Activated T-cell treated with anti-CD3 and anti-CD28 coated beads for 1 hour (primary cell): ENCODE results near the gene PLCB4.

ENCODE experiments used
- DNase-seq: peaks from one replicate; pipeline ENCODE4 v3.0.0-alpha.2; 2020; ENCODE audit warnings: low read depth

The PLCB4 gene

DNA sequence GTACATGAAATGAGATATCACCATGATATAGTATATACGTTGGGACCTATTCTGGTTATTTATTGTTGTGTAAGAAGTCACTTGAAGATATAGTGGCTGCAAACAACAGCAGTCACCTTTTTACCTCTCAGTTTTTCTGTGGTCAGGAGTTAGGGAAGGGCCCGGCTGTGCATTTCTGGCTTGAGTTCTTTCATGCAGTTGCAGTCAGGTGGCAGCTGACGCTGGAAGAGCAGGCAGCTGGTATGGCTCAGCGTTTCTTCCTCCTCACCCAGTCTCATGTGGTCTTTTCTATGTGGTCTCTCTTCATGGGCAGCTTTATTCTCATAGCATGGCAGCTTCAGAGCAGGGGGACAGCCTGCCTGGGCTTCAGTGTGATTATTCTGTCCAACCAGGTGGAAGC, 154.4 kb downstream of the PLCB4 start:
- DNase-seq, result no peak

GRCh38 chr20:9225879-9226278, 157.0 kb downstream of the PLCB4 start:
- DNase-seq, result no peak

DNA sequence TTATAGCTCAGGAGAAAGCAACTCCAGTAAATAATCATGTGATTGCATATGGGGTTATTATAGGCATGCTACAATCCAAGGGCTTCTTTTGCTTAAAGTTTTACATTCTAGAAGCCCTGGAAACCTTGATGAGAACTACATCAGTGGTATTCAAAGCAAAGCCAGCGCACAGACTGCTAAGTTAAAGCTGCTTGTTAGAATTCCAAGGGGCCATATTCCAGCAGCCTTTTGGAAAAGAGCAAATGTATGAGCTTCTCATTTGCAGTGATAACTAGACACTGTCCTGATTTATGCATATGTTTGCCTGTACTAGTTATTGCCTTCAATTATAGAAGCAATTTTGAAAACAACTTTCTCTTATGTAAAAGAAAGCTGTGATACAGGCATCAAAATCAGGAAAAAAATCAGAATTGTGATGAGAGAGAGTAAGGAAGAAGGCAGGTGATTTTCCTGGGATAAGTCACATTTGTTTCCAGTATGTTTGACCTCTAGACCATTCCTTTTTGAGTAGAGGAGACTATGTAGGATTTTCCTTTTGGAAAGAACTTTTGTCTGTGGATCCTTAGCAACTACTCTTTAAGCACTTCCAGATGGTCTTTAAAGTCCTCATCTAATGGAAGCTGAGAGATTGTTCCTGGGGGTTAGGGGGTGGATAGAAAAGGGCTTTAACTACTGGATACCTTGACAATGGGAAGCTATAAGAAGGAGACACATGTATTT, 159.2 kb downstream of the PLCB4 start:
- DNase-seq, result no peak

GRCh38 chr20:9228774-9229450, 160.0 kb downstream of the PLCB4 start:
- DNase-seq, result no peak

DNA sequence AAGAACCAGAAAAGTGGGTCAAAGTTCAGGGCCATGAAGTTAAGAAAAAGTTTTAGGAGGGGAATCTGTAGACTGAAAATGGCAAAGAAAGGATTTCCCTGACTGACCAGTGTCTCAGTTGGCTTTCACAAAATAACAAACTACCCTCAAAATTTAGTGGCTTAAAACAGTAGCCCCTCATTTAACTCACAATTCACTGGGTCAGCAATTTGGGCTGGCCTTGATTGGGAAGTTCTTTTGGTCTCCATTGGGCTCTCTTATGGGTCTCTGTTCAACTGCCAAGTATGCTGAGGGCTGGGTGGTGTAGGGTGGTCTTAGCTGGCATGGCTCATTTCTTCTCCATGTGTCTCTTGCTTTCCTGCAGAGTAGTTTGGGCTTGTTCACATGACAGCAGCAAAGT, 161.5 kb downstream of the PLCB4 start:
- DNase-seq, result no peak

DNA sequence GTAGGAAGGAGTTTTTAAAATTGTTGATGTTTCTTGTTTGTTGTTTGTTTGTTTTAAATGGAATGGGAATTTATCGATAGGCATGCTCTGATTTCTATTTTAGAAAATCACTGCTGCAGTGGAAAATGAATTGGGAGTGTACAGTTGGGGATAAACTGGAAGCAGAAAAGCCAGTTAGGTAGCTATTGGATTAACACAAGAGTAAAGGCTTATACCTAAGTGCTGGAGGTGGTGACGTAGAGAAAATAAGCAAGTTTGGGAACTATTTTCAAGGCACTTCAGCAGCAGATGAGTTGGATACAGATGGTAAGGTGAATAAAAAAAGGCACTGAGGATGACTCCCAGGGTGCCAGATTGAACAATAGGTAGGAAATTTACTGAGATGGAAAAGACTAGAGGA, 164.9 kb downstream of the PLCB4 start:
- DNase-seq, result no peak

DNA sequence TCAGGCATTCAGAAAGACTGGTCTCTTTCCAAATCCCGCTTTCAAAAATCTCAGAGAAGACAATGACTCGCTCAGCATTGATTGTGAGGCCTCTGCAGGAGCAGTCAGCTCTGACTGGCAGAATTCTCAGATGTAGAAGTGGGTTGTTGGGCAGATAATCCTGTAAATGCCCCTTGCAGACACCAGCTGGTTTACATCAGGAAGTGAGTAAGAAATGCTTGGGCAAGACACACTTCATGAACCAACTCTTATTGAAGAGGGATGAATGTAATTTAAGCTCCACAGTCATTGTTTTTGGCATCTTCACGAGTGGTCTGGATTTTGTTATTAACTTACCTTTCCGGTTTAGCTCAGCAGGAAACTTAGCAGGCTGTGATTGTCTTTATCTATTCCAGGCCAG, 166.6 kb downstream of the PLCB4 start:
- DNase-seq, result no peak

DNA sequence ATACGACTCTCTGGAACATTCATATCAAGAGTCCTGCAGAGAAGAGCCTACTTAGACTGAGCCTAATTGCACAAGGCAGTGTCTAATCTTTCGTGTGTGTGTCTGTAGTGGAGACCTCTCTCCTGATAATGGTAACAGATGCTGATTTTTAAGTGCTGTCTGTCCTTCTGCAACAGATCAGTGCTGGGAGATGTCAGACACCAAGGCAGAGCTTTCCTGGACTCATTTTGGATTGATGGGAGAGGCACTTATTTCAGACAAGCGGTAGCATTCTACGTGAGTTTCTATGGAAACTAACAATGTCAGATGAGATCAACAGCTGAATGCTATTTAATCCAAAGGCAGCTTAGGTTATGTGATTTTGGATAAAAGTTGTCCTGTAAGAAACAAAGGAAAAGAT, 167.6 kb downstream of the PLCB4 start:
- no peak for DNase-seq

DNA sequence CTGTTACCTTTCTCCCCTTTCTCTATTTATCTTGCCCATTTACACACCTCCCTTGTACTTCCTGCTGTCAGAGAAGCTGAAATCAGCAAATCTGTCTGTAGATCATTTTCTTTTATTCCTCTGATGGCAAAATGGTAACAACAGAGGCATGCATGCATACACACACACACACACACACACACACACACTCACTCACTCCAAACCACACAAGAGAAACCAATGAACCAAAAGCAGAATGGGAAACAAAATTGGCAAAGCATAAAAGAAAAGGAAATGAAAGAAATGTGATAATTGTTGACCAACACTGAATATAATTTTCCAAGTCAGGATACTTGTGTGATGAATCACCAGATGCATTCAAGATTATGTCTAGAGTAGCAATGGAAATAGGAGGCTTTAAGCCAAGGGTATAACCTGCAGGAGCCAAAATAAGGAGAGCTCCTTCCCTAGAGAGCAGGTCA, 172.4 kb downstream of the PLCB4 start:
- DNase-seq, result no peak

GRCh38 chr20:9241721-9242427, 173.0 kb downstream of the PLCB4 start:
- no peak for DNase-seq

- no peak for DNase-seq
Observed at GRCh38 chr20:9243986-9244385, 175.1 kb downstream of the PLCB4 start.

DNA sequence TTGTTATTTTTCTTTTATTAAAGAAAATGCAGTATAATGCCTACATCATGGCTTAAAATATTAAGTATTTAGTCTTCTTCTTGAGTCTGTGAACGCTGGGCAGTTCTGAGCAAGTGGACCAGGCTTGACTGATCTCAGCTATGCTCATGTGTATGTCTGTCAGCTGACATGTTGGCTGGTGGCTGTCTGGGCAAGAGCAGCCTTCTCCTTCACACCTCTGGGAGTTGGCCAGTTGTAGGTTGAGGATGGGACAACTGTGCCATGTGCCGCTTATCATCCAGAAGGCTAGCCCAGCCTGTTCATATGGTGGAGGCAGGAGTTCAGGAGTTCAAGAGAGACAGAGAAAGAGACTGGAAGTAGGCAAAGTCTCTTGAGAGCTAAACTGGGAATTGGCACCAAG, 175.9 kb downstream of the PLCB4 start:
- no peak for DNase-seq

DNA sequence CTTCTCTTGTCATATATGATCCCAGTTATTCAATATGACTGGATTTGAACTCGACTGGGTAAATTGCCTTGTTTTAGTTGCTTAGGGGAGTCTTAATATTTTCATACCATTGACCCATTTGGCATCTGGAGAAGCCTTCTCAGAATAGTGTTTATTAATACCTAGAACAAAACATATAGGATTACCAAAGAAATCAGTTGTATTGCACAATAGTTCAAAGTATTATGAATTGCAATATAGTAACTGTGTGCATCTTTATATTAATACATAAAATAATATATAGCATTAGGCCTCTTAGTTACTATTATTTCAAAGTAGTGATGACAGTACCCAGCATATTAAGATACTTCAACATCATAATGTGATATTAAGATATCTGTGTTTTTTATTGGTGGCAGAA, 177.8 kb downstream of the PLCB4 start:
- no peak for DNase-seq

DNA sequence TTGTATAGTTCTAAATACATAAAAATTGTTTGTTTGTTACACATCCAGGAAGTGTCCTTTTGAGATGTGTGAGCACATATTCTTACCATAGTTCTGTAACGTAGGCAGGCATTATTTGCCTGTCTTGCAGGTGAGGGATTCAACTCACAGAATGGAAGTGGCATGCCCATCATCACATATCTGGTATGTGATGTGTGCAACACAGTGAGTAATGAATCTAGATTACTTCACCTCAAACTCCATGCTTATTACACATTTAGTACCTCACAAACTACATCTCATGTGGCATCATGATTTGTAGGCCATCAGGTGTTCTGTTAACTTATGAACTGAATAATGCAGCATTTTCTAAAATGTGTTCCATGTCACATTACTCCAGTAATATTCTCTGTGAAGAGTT, 181.6 kb downstream of the PLCB4 start:
- DNase-seq, result no peak

DNA sequence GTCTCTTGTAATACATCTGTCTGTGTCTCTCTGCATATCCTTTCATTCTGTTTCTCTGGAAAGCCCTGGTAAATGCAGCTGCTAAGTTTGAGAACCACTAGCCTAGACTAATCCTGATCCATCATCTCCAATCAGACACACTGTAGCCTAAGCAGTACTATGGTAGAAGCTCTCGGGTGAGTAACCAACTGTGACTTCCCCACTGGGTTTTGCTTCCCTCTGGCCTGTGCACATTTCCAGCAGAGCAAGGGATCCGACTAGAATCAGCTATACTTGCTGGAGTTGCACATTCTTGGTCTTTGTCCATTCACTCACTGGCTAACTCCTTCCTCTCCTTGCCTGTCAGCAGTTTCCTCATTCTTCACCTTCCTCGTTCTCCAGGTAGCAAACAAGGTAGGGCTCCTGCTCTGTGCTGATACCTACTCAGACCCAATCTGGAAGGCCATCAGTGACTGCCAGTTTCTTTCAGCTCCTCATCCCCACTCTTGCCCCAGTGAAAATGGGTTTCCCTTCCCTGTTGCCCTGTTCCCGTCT, 184.2 kb downstream of the PLCB4 start:
- DNase-seq, result no peak

DNA sequence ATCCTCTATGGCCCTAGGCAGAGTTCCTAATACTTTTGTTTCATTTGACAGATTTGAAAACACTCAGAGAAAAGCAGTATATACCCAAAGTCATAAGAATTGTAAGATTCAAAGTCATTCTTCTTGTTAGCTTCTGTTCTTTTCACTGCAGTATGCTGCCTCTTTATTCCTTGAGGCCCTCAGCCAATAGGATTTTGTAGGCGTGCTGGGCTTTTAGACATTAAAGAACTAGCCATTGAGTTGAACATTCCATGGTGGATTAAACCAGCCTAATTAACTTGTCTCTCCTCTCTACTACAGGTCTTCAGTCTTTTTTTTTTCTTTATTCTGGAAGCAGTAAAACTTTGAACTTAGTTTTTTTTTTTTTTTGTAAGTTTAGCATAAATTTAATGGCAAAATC, 186.3 kb downstream of the PLCB4 start:
- no peak for DNase-seq

DNA sequence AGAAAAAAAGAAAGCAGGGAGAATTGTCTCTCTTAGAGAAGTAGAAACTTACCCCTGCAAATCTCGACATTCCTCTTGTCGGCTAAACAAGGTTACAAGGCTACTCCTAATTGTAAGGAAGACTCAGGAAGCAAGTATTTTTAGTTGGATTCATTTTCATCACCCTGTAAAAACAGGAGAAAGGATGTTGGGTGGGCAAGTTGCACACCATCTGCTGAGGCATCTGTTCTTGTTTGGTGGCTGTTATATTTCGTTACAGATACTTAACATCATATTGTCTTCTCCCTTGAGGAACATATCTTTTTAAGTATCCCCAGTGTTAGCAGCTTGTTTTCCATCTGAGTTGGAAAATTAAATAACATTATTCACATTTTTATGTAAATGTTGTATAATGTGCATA, 187.5 kb downstream of the PLCB4 start:
- no peak for DNase-seq

- no peak for DNase-seq
Observed at GRCh38 chr20:9258901-9259300, 190.0 kb downstream of the PLCB4 start.

GRCh38 chr20:9260027-9260426, 191.1 kb downstream of the PLCB4 start:
- DNase-seq, result no peak

DNA sequence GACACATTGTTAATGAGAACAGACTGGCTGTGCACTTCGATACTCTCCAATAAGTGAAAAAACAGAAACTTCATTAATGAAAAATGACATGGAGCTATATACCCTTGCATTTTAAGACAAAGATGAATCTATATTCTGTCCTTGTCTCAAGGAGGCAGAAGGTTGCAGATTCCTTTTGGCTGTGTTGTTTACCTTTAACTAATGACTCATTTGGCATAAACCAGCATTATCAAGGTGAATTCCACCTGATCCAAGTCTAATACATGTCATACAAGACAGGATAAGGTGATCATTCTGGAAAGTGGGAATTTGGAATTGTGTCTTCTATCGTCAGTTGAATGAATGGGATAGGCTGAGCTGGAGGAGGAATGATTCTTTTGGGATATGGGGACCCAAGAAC, 192.9 kb downstream of the PLCB4 start:
- DNase-seq, result no peak

DNA sequence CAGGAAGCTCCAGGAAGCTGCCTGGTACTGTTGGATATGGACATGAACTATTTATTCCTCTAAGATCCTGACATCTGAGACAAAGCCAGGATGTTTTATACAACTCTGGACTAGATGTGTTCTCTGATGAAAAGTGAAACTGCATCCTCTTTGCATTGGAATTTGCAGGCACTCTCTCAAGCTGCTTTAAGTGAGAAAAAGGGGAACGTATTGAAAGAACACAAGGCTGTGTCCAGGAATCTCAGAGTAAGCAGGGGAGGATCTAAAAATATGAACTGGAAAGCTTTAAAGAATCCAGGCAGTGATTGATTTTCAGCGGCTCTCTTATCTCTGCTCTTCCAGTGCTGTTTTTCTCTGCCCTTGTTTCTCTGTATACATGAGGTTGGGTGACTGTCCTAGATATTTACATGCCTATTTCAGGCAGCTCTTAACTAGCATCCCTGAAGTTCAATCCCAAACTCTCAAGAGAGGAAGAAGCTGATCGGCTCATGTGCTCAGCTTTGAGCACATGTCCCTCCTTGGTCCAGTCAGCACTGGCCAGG, 193.8 kb downstream of the PLCB4 start:
- no peak for DNase-seq

- no peak for DNase-seq
Observed at GRCh38 chr20:9269280-9269971, 200.5 kb downstream of the PLCB4 start.
